ENCODE measurements around the gene FCGBP. TPM values are rescaled to one million over a fixed set of nuclear protein-coding genes. Genes with fewer than 3 reads are reported as not detected.

FCGBP gene
- polyA plus RNA-seq, 1 donor (not counting 4 experiments of a cell fraction or from before 2014, with no cell fraction given), result 0.10 TPM

DNA sequence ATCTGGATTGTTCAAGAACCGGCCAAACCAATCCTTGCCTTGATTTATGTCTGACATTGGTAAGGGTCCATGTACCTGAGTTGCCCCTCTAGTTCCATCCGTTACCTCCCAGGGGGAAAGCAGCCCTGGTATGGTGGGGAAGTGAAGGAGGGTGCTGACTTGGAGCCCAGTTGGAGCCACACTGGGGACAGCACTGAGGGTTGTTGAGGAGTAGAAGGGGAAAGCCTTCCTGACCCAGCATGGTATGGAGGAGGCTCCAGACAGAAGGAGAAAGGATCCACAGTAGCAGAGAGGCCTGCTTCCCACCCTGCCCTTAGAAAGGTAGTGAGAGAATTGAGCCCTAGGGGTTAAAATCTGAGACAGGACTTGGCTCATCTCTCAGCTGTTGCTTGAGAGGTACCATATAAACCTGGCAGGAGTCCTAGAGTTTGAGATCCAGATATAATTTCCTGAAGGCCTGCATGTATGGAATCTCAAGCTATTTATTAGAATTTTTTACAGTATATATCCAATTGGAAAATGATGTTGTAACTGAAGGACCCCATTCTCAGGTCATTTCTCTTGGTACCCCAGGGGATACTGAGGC lies 16.7 kb upstream of the FCGBP start:
- no peak for DNase-seq (ENCODE audit: low read depth, low spot score)
- dilution Hi-C loops (cut with MboI; ENCODE audit: extremely low pct_ligation_motif_present, low sequenced_read_pairs), result no loop called here
- H3K79me2 ChIP-seq (ENCODE audit: control insufficient read depth, insufficient read depth, low read length), result no peaks in the 10 kb centered on the region
- H3K4me2 ChIP-seq (ENCODE audit: control insufficient read depth, extremely low read depth, insufficient read depth, low read depth, low read length), result no peak overlapping the region
- no peaks in the 10 kb centered on the region for H3K27me3 ChIP-seq (ENCODE audit: control insufficient read depth, extremely low read depth, insufficient read depth, low read length)
- no peak overlapping the region for H3K27ac ChIP-seq (ENCODE audit: control insufficient read depth, insufficient read depth, low read length)
- no peaks in the 10 kb centered on the region for H3K9me1 ChIP-seq (ENCODE audit: control insufficient read depth, extremely low read depth, insufficient read depth, low read length)
- no peak for TF ChIP-seq EZH2 (IDR thresholded peaks at IDR 0.05; ENCODE audit: low read length)
- no peaks in the 10 kb centered on the region for H4K20me1 ChIP-seq (ENCODE audit: control insufficient read depth, extremely low read depth, insufficient read depth, low read length)
- no peak overlapping the region for H3K9ac ChIP-seq (ENCODE audit: control insufficient read depth, extremely low read depth, insufficient read depth, low read length)
- no peak overlapping the region for H3K4me3 ChIP-seq (ENCODE audit: control insufficient read depth in 2 of 3, extremely low read depth in 1 of 3, insufficient read depth in 2 of 3, low read depth in 1 of 3, low read length in 3 of 3)
- no peaks in the 10 kb centered on the region for H3K36me3 ChIP-seq (ENCODE audit: control insufficient read depth in 2 of 2, extremely low read depth in 1 of 2, insufficient read depth in 2 of 2, low read length in 2 of 2)
- FAIRE-seq, result no peak
- H3K9me3 ChIP-seq (ENCODE audit: control insufficient read depth, low read depth, low read length), result no peaks in the 10 kb centered on the region
- H2AFZ ChIP-seq (ENCODE audit: control insufficient read depth, low read length), result no peak overlapping the region
- H3K4me1 ChIP-seq (ENCODE audit: control insufficient read depth, extremely low read depth, insufficient read depth, low read length), result no peaks in the 10 kb centered on the region

- Histone ChIP-seq H3K9me3 (ENCODE audit: control insufficient read depth, low read depth, low read length) (no peaks in the 10 kb centered on the region), H3K4me3 (ENCODE audit: control insufficient read depth in 2 of 3, extremely low read depth in 1 of 3, insufficient read depth in 2 of 3, low read depth in 1 of 3, low read length in 3 of 3) (no peak overlapping the region), H3K4me1 (ENCODE audit: control insufficient read depth, extremely low read depth, insufficient read depth, low read length) (no peaks in the 10 kb centered on the region), H3K9ac (ENCODE audit: control insufficient read depth, extremely low read depth, insufficient read depth, low read length) (no peak overlapping the region), H3K27me3 (ENCODE audit: control insufficient read depth, extremely low read depth, insufficient read depth, low read length) (no peaks in the 10 kb centered on the region), H3K79me2 (ENCODE audit: control insufficient read depth, insufficient read depth, low read length) (no peaks in the 10 kb centered on the region), H3K4me2 (ENCODE audit: control insufficient read depth, extremely low read depth, insufficient read depth, low read depth, low read length) (no peak overlapping the region), H3K9me1 (ENCODE audit: control insufficient read depth, extremely low read depth, insufficient read depth, low read length) (no peaks in the 10 kb centered on the region), H2AFZ (ENCODE audit: control insufficient read depth, low read length) (no peak overlapping the region), H3K27ac (ENCODE audit: control insufficient read depth, insufficient read depth, low read length) (no peak overlapping the region), H4K20me1 (ENCODE audit: control insufficient read depth, extremely low read depth, insufficient read depth, low read length) (no peaks in the 10 kb centered on the region), H3K36me3 (ENCODE audit: control insufficient read depth in 2 of 2, extremely low read depth in 1 of 2, insufficient read depth in 2 of 2, low read length in 2 of 2) (no peaks in the 10 kb centered on the region)
- TF ChIP-seq, protein P1, sequence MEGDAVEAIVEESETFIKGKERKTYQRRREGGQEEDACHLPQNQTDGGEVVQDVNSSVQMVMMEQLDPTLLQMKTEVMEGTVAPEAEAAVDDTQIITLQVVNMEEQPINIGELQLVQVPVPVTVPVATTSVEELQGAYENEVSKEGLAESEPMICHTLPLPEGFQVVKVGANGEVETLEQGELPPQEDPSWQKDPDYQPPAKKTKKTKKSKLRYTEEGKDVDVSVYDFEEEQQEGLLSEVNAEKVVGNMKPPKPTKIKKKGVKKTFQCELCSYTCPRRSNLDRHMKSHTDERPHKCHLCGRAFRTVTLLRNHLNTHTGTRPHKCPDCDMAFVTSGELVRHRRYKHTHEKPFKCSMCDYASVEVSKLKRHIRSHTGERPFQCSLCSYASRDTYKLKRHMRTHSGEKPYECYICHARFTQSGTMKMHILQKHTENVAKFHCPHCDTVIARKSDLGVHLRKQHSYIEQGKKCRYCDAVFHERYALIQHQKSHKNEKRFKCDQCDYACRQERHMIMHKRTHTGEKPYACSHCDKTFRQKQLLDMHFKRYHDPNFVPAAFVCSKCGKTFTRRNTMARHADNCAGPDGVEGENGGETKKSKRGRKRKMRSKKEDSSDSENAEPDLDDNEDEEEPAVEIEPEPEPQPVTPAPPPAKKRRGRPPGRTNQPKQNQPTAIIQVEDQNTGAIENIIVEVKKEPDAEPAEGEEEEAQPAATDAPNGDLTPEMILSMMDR (optimal IDR thresholded peaks at IDR 0.05 in 1 of 3, IDR thresholded peaks at IDR 0.05 in 1 of 3, conservative IDR thresholded peaks at IDR 0.05 in 1 of 3; ENCODE audit: extremely low read depth in 1 of 3, insufficient read depth in 2 of 3, low read length in 3 of 3), result no peak
- no peak for TF ChIP-seq EZH2 (IDR thresholded peaks at IDR 0.05; ENCODE audit: low read length)
- dilution Hi-C loops (cut with MboI; ENCODE audit: extremely low pct_ligation_motif_present, low sequenced_read_pairs), result no loop called here
- DNase-seq (ENCODE audit: low read depth, low spot score) (no peak), FAIRE-seq (no peak)
Measured at GRCh38 chr19:39949026-39949747, 14.8 kb upstream of the FCGBP start.

All from keratinocyte (primary cell).